BE2C (cell line): ENCODE results near the gene CRYM.

Experiments
- DNase-seq: peaks from one replicate; pipeline ENCODE4 v3.0.0-alpha.2; 2020
- H3K27me3 ChIP-seq: fragments of 250-450 bp; sonication (Bioruptor Pico); 2 replicates; pipeline ENCODE4 v1.5.1; 2020; ENCODE audit warnings: mild to moderate bottlenecking
- H3K36me3 ChIP-seq: fragments of 250-450 bp; sonication (Bioruptor Pico); 2 replicates; pipeline ENCODE4 v1.5.1; 2020; ENCODE audit warnings: mild to moderate bottlenecking
- H3K4me1 ChIP-seq: fragments of 250-450 bp; sonication (Bioruptor Pico); 2 replicates; pipeline ENCODE4 v1.5.1; 2020
- H3K4me3 ChIP-seq: 2 replicates; pipeline ENCODE4 v1.5.1; 2011; ENCODE audit warnings: low read depth, low read length
- H3K9me3 ChIP-seq: fragments of 250-450 bp; sonication (Bioruptor Pico); 2 replicates; pipeline ENCODE4 v1.5.1; 2020
- CTCF ChIP-seq: IDR thresholded peaks from 2 replicates; pipeline ENCODE4 v1.5.1; 2012; ENCODE audit warnings: mild to moderate bottlenecking, low read depth, low read length

Gene CRYM

DNA sequence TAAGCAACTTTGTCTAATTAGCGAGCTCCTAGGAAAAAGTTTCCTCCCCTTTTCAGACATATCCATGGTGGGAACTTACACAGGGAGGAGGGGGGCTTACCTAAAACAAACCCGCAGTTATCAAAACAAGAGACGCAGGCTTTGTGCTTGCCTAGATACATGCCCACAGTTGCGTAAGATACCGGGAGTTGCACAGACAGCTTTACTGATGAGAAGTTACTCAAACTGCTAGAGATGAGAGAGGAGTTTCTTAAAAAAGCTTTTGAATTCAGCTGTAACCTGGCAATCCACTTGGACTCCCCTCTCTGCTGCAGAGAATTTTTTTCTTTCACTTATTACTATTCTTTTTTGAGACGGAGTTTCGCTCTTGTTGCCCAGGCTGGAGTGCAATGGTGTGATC, 59.9 kb downstream of the CRYM start:
- no peaks in the 10 kb centered on the region for H3K9me3 ChIP-seq
- peaks cover 8% of the 10 kb centered on the region for H3K27me3 ChIP-seq
- no peak for DNase-seq
- H3K4me1 ChIP-seq, result no peaks in the 10 kb centered on the region
- no peak overlapping the region for H3K4me3 ChIP-seq
- H3K36me3 ChIP-seq, result no peaks in the 10 kb centered on the region
- no peak for TF ChIP-seq CTCF

DNA sequence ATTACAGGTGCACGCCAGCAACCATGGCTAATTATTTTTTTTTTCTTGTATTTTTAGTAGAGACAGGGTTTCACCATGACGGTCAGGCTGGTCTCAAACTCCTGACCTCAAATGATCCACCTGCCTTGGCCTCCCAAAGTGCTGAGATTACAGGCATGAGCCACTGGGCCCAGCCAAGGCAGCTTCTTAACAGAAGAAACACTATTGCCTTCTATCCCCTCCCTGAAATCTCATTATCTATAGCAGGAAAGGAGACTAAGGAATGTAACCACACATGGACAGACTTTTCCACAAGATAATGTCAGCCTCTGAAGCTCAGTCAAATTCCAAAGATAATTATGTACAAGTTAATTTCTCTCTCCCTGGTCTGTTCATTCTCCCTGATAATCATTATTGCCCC, 61.0 kb downstream of the CRYM start:
- no peaks in the 10 kb centered on the region for H3K4me1 ChIP-seq
- no peak for DNase-seq
- H3K36me3 ChIP-seq, result no peaks in the 10 kb centered on the region
- peaks cover 3% of the 10 kb centered on the region; the same call in 1 of the 2 replicates for H3K27me3 ChIP-seq
- H3K9me3 ChIP-seq, result no peaks in the 10 kb centered on the region
- TF ChIP-seq CTCF, result no peak
- no peak overlapping the region for H3K4me3 ChIP-seq

DNA sequence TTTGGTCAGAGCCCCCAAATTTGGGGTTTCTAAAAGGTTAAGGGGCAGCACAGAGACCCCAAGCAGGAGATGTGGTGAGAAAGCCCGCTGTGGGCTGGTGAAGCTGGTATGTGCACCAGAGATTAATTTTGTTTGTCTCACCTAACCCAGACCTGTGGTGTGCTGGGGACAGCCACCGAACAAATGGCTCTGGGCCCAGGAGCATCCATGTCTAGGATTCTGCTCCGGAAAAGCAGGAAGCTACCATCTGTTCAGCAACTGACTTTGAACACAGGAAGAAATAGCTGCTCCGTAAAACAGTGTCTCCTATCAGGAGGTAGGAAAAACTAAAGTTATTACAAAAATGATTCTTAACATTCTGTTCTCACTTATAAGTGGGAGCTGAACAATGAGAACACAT, 64.0 kb downstream of the CRYM start:
- DNase-seq, result no peak
- H3K36me3 ChIP-seq, result no peaks in the 10 kb centered on the region
- no peaks in the 10 kb centered on the region for H3K9me3 ChIP-seq
- no peak overlapping the region for H3K4me3 ChIP-seq
- H3K27me3 ChIP-seq, result 0 out of 2 replicates have a peak, but pooled peaks cover 3% of the 10 kb centered on the region
- H3K4me1 ChIP-seq, result no peaks in the 10 kb centered on the region
- TF ChIP-seq CTCF, result no peak

DNA sequence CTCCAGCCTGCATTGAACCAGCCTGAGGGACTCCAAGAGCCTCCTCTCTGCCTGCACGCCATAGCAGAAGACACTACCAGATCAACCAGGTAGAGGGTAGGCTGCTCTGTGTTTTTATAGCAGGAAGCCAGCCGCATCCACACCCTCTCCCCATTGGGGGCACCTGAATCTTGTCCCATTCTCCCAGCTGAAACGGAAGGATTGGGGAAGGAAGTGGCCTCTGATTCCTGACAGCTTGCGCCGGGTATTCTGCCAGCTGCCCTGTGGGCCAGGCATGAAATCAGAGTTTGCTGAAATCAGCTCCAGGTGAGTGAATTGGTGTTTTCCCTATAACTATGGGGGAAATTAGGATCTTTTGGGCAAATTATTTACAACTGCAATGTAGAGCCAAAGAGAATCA, 66.6 kb downstream of the CRYM start, which contains the start of gene ZP2:
Gene ZP2 (minus strand): TSS at position 89 of the 400 bp plus-strand sequence. CDS start 27 bp downstream, at position 62.
- no peak for DNase-seq
- no peaks in the 10 kb centered on the region for H3K4me1 ChIP-seq
- H3K27me3 ChIP-seq, result 0 out of 2 replicates have a peak, but pooled peaks cover 3% of the 10 kb centered on the region
- no peaks in the 10 kb centered on the region for H3K36me3 ChIP-seq
- no peaks in the 10 kb centered on the region for H3K9me3 ChIP-seq
- no peak within 1 kb of the TSS for H3K4me3 ChIP-seq
- TF ChIP-seq CTCF, result no peak
